ENCODE data around the gene KRT33B.

GRCh38 chr17:41417576-41418015, 48.0 kb upstream of the KRT33B start:
- peak; percentile 43 for TF ChIP-seq CTCF (IDR thresholded peaks at IDR 0.05; ENCODE audit: low read depth, low read length)
- no peak for TF ChIP-seq EZH2phosphoT487 (IDR thresholded peaks at IDR 0.05; ENCODE audit: low read depth)
